NT2/D1 (cell line): ENCODE results near the gene RAD52.

ENCODE experiments used
- SUZ12 ChIP-seq: IDR thresholded peaks from 2 replicates; pipeline ENCODE4 v1.6.1; 2011; ENCODE audit not compliant: insufficient read length, insufficient read depth; ENCODE audit errors: extremely low read depth
- YY1 ChIP-seq: IDR thresholded peaks from 2 replicates; pipeline ENCODE4 v1.6.1; 2011; ENCODE audit not compliant: insufficient read length, insufficient read depth
- ZNF274 ChIP-seq: IDR thresholded peaks from 2 replicates; pipeline ENCODE4 v1.6.1; 2011; ENCODE audit warnings: mild to moderate bottlenecking, low read depth, low read length

- no peak for TF ChIP-seq ZNF274
- no peak for TF ChIP-seq YY1
- TF ChIP-seq SUZ12: no peak
These were observed 3.3 kb downstream of the RAD52 start for GRCh38 chr12:946212-946611.
